SK-N-SH (cell line): Measurements from ENCODE around the gene HSF5.

ENCODE experiments used
- CTCF ChIP-seq: fragments of 200-600 bp; sonication (generic); IDR thresholded peaks from 2 replicates; pipeline ENCODE4 v1.6.1; 2017; ENCODE audit warnings: antibody characterized with exemption, mild to moderate bottlenecking, moderate library complexity
- GATA2 ChIP-seq: sonication (generic); formaldehyde crosslinking; IDR thresholded peaks from 2 replicates; pipeline ENCODE4 v1.5.0; 2020; ENCODE audit warnings: mild to moderate bottlenecking, missing genetic modification reagents
- MAX ChIP-seq: IDR thresholded peaks from 2 replicates; pipeline ENCODE4 v1.4.0; 2012; ENCODE audit warnings: low read depth
- MXI1 ChIP-seq: IDR thresholded peaks from 2 replicates; pipeline ENCODE4 v1.6.1; 2012; ENCODE audit warnings: mild to moderate bottlenecking, low read depth, low read length, improper control_type of control experiment
- POLR2AphosphoS5 ChIP-seq: IDR thresholded peaks from 2 replicates; pipeline ENCODE4 v1.6.1; 2012; ENCODE audit warnings: low read depth, low read length
- RAD21 ChIP-seq: IDR thresholded peaks from 2 replicates; pipeline ENCODE4 v1.6.1; 2012; ENCODE audit warnings: mild to moderate bottlenecking, low read length
- REST ChIP-seq: IDR thresholded peaks from 2 replicates; pipeline ENCODE4 v1.6.1; 2012; ENCODE audit warnings: mild to moderate bottlenecking, low read depth, low read length, moderate library complexity
- RFX5 ChIP-seq: IDR thresholded peaks from 2 replicates; pipeline ENCODE4 v1.6.1; 2012; ENCODE audit warnings: mild to moderate bottlenecking, improper control_type of control experiment, low read length
- SMC3 ChIP-seq: IDR thresholded peaks from 2 replicates; pipeline ENCODE4 v1.6.1; 2012; ENCODE audit warnings: low read depth, low read length, improper control_type of control experiment
- TCF12 ChIP-seq: IDR thresholded peaks from 2 replicates; pipeline ENCODE4 v1.4.0; 2012
- TEAD4 ChIP-seq: IDR thresholded peaks from 2 replicates; pipeline ENCODE4 v1.4.0; 2012; ENCODE audit warnings: mild to moderate bottlenecking, borderline replicate concordance; ENCODE audit not compliant: insufficient read depth
- USF1 ChIP-seq: IDR thresholded peaks from 2 replicates; pipeline ENCODE4 v1.4.0; 2012; ENCODE audit warnings: low read depth, borderline replicate concordance

- TF ChIP-seq MXI1, result no peak
- no peak for TF ChIP-seq CTCF
- TF ChIP-seq USF1, result no peak
- TF ChIP-seq MAX, result no peak
- TF ChIP-seq REST, result no peak
- TF ChIP-seq RAD21, result no peak
- TF ChIP-seq GATA2, result no peak
- no peak for TF ChIP-seq POLR2AphosphoS5
- TF ChIP-seq TEAD4, result no peak
- TF ChIP-seq RFX5, result no peak
- no peak for TF ChIP-seq TCF12
- TF ChIP-seq SMC3, result no peak
These were observed 112.4 kb downstream of the HSF5 start for GRCh38 chr17:58375811-58376210.
